PC-9 (cell line): ENCODE measurements around the gene MMD2. TPM values are rescaled to one million over a fixed set of nuclear protein-coding genes. Genes with fewer than 3 reads are reported as not detected.

ENCODE experiments used
- BruUV-seq: library from RNA; stranded (reverse); fragments of 400-500 nt; replicated peaks from 2 replicates; lab custom pipeline; 2021; lab: Mats Ljungman, UMichigan
- CTCF ChIA-PET: fragments of 300-600 bp; sonication (Branson Sonifier 250); formaldehyde crosslinking; loops from one replicate; lab custom pipeline; 2022; ENCODE audit warnings: antibody characterized with exemption; lab: Charles Lee
- POLR2A ChIA-PET: fragments of 300-600 bp; sonication (Branson Sonifier 250); formaldehyde crosslinking; loops from one replicate; lab custom pipeline; 2022; ENCODE audit warnings: antibody characterized with exemption; ENCODE audit not compliant: unreplicated experiment; lab: Charles Lee
- DNase-seq, 2 experiments: peaks; one replicate each; pipeline versions ENCODE4 v3.0.0 to v3.0.0-alpha.2; 2015 to 2022; ENCODE audit warnings: mixed read lengths in 1 of 2
- H2AFZ ChIP-seq: fragments of 200-600 bp; sonication (generic); 2 replicates; pipeline ENCODE4 v1.8.1; 2017; ENCODE audit warnings: antibody characterized with exemption
- H3F3A ChIP-seq: fragments of 200-600 bp; sonication (generic); 2 replicates; pipeline ENCODE4 v1.8.1; 2017; ENCODE audit warnings: antibody characterized with exemption, mild to moderate bottlenecking, low read depth; ENCODE audit not compliant: insufficient read depth
- H3K27ac ChIP-seq: fragments of 200-600 bp; sonication (generic); 2 replicates; pipeline ENCODE4 v1.6.1; 2016; ENCODE audit warnings: mixed run types
- H3K27me3 ChIP-seq: fragments of 200-600 bp; sonication (generic); 2 replicates; pipeline ENCODE4 v1.6.1; 2016; ENCODE audit warnings: low read depth, mixed run types; ENCODE audit not compliant: insufficient read depth
- H3K36me3 ChIP-seq: fragments of 200-600 bp; sonication (generic); 2 replicates; pipeline ENCODE4 v1.6.1; 2016; ENCODE audit warnings: low read depth, mixed run types
- H3K4me1 ChIP-seq: fragments of 200-600 bp; sonication (generic); replicated peaks from 2 replicates; pipeline ENCODE4 v1.6.1; 2016; ENCODE audit warnings: mixed run types; ENCODE audit not compliant: insufficient read depth
- H3K4me2 ChIP-seq: fragments of 200-600 bp; sonication (generic); 2 replicates; pipeline ENCODE4 v1.6.1; 2017; ENCODE audit warnings: mixed run types
- H3K4me3 ChIP-seq: fragments of 200-600 bp; sonication (generic); 2 replicates; pipeline ENCODE4 v1.6.1; 2016; ENCODE audit warnings: mixed run types
- H3K79me2 ChIP-seq: fragments of 200-600 bp; sonication (generic); 2 replicates; pipeline ENCODE4 v1.6.1; 2017; ENCODE audit warnings: low read depth, mixed run types
- H3K9me2 ChIP-seq: fragments of 200-600 bp; sonication (generic); 2 replicates; pipeline ENCODE4 v1.8.1; 2017; ENCODE audit warnings: mild to moderate bottlenecking; ENCODE audit not compliant: insufficient read depth
- H3K9me3 ChIP-seq: fragments of 200-600 bp; sonication (generic); 2 replicates; pipeline ENCODE4 v1.8.1; 2016; ENCODE audit warnings: low read depth; ENCODE audit not compliant: insufficient read depth
- H4K20me1 ChIP-seq: fragments of 200-600 bp; sonication (generic); 2 replicates; pipeline ENCODE4 v1.8.1; 2017; ENCODE audit not compliant: insufficient read depth
- EZH2 ChIP-seq: fragments of 200-600 bp; sonication (generic); IDR thresholded peaks from 2 replicates; pipeline ENCODE4 v1.8.0; 2017; ENCODE audit warnings: antibody characterized with exemption, low read depth
- intact Hi-C: fragments of 100-400 bp; cut with micrococcal nuclease; formaldehyde crosslinking; loops from one replicate; pipeline ENCODE4 v1.10.0; 2022; ENCODE audit not compliant: unreplicated experiment
- total RNA-seq: library from RNA; stranded (reverse); gene quantifications from 2 replicates; pipeline ENCODE4 v1.2.3, GENCODE V29; 2021
- TF ChIP-seq, protein P1 (sequence below): fragments of 200-600 bp; sonication (generic); conservative IDR thresholded peaks from 2 replicates; pipeline ENCODE4 v1.6.1; 2017; ENCODE audit warnings: mixed run types, antibody characterized with exemption, mild to moderate bottlenecking, moderate library complexity

Gene MMD2
- total RNA-seq, 1 experiment from 2014 or later = not detected

DNA sequence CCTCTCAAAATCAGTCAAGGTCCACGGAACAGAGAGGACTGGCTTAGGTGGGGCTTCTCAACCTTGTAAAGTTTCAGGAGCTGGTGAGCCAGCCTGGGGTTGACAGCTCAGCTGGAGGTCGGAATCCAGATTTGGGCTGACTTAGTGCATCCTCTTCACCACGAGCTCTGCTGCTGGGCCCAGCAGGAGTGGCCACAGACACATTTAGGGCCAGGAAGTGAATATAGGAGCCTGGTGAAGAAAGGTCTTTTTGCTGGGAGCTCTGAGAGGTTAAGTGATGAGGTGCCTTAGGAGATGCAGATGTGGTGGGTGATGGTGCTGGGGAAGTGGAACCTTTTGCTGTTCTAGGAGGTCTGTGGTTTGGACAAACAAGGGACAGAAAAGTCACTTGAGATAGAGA is 39.3 kb upstream of the MMD2 start:
- no peaks in the 10 kb centered on the region for H3K36me3 ChIP-seq
- ChIA-PET CTCF (no interaction called here), POLR2A (no interaction called here)
- H2AFZ ChIP-seq = no peak overlapping the region
- DNase-seq = no peak
- intact Hi-C loops = no loop called here
- no peaks in the 10 kb centered on the region for H3K4me1 ChIP-seq
- no peak overlapping the region for H3K27ac ChIP-seq
- no TSS peak for BruUV-seq
- no peaks in the 10 kb centered on the region for H4K20me1 ChIP-seq
- no peaks in the 10 kb centered on the region for H3K27me3 ChIP-seq
- no peaks in the 10 kb centered on the region for H3K9me2 ChIP-seq
- no peak overlapping the region for H3K4me3 ChIP-seq
- H3K9me3 ChIP-seq = no peaks in the 10 kb centered on the region
- H3K79me2 ChIP-seq = no peaks in the 10 kb centered on the region
- TF ChIP-seq EZH2 = no peak
- TF ChIP-seq, protein P1, sequence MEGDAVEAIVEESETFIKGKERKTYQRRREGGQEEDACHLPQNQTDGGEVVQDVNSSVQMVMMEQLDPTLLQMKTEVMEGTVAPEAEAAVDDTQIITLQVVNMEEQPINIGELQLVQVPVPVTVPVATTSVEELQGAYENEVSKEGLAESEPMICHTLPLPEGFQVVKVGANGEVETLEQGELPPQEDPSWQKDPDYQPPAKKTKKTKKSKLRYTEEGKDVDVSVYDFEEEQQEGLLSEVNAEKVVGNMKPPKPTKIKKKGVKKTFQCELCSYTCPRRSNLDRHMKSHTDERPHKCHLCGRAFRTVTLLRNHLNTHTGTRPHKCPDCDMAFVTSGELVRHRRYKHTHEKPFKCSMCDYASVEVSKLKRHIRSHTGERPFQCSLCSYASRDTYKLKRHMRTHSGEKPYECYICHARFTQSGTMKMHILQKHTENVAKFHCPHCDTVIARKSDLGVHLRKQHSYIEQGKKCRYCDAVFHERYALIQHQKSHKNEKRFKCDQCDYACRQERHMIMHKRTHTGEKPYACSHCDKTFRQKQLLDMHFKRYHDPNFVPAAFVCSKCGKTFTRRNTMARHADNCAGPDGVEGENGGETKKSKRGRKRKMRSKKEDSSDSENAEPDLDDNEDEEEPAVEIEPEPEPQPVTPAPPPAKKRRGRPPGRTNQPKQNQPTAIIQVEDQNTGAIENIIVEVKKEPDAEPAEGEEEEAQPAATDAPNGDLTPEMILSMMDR = no peak
- H3F3A ChIP-seq = no peaks in the 10 kb centered on the region
- H3K4me2 ChIP-seq = no peak overlapping the region

DNA sequence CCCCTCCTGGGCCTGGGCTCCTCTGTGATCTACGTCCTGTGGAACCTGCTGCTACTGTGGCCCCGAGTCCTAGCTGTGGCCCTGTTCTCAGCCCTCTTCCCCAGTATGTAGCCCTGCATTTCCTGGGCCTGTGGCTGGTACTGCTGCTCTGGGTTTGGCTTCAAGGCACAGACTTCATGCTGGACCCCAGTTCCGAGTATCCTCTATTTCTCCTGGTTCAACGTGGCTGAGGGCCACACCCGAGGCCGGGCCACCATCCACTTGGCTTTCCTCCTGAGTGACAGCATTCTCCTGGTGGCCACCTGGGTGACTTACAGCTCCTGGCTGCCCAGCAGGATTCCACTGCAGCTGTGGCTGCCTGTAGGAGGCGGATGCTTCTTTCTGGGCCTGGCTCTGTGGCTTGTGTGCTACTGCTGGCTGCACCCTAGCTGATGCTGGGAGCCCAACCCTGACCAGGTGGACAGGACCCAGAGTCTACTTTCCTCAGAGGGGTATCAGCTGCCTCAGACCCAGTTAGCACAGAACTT is 37.8 kb upstream of the MMD2 start:
- H3F3A ChIP-seq = no peaks in the 10 kb centered on the region
- no peak overlapping the region for H3K4me2 ChIP-seq
- H3K27me3 ChIP-seq = no peaks in the 10 kb centered on the region
- no TSS peak for BruUV-seq
- ChIA-PET CTCF (no interaction called here), POLR2A (no interaction called here)
- intact Hi-C loops = no loop called here
- H3K79me2 ChIP-seq = no peaks in the 10 kb centered on the region
- H3K4me1 ChIP-seq = no peaks in the 10 kb centered on the region
- TF ChIP-seq, protein P1 = no peak
- TF ChIP-seq EZH2 = no peak
- H2AFZ ChIP-seq = no peak overlapping the region
- H3K9me2 ChIP-seq = no peaks in the 10 kb centered on the region
- no peaks in the 10 kb centered on the region for H4K20me1 ChIP-seq
- no peak overlapping the region for H3K27ac ChIP-seq
- no peaks in the 10 kb centered on the region for H3K36me3 ChIP-seq
- H3K9me3 ChIP-seq = no peaks in the 10 kb centered on the region
- no peak overlapping the region for H3K4me3 ChIP-seq
- DNase-seq = no peak

DNA sequence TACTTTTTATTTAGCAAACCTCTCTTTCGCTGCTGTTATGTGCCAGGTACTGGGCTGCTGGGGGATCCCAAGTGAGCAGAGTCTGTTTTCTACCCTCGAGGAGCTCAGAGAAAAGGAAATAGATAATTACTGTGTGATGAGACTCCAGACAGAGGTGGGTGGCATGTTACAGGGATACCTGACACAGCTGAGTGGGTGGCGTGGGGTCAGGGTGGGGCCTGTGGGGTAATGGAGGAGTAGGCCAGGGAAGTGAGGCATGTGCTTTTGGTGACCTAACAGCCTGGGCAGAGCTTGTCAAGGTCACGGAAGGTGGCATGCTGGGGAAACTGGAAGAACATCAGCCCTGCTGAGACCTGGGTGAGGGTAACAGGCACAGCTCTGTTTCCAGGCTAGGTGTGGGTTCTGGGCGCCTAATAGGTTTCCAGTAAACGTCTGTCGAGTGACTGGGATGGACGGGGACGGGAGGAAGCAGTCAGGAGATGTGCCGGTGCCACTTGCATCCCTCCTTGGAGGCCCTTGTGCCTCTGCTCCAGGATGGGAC is 36.5 kb upstream of the MMD2 start:
- H3K27ac ChIP-seq = no peak overlapping the region
- H3K4me1 ChIP-seq = no peaks in the 10 kb centered on the region
- H3K4me3 ChIP-seq = no peak overlapping the region
- H3K79me2 ChIP-seq = no peaks in the 10 kb centered on the region
- no peak overlapping the region for H2AFZ ChIP-seq
- CTCF ChIA-PET = no interaction called here
- H3K4me2 ChIP-seq = no peak overlapping the region
- intact Hi-C loops = no loop called here
- TF ChIP-seq EZH2 = no peak
- TF ChIP-seq, protein P1 = no peak
- no peaks in the 10 kb centered on the region for H3K27me3 ChIP-seq
- no peaks in the 10 kb centered on the region for H3K36me3 ChIP-seq
- H3K9me3 ChIP-seq = no peaks in the 10 kb centered on the region
- H3F3A ChIP-seq = no peaks in the 10 kb centered on the region
- BruUV-seq = no TSS peak
- no peaks in the 10 kb centered on the region for H3K9me2 ChIP-seq
- no peak for DNase-seq
- POLR2A ChIA-PET = no interaction called here
- H4K20me1 ChIP-seq = 0 out of 2 replicates have a peak, but pooled peaks cover 2% of the 10 kb centered on the region
